Upper lobe of left lung (tissue), 4 donors: Measurements from ENCODE around the gene RBP5.

Source experiments
- CTCF ChIP-seq, 6 experiments: fragments of 450-650 bp in 4 of 6; fragments of 200-600 bp in 2 of 6; sonication (generic) in 2 of 6; IDR thresholded peaks; one replicate each; pipeline ENCODE4 v1.5.1; 2016 to 2019; ENCODE audit warnings: antibody characterized with exemption in 6 of 6
- POLR2A ChIP-seq, 4 donors: fragments of 450-650 bp; IDR thresholded peaks; one replicate each; pipeline ENCODE4 v1.5.1; 2016 to 2017; ENCODE audit warnings: antibody characterized with exemption in 4 of 4, mild to moderate bottlenecking in 2 of 4
- POLR2AphosphoS5 ChIP-seq, 2 donors: sonication (generic); formaldehyde crosslinking; IDR thresholded peaks; one replicate each; pipeline ENCODE4 v1.5.1; 2017; ENCODE audit warnings: antibody characterized with exemption in 2 of 2

GRCh38 chr12:7091171-7091570, 37.5 kb downstream of the RBP5 start:
- TF ChIP-seq CTCF (IDR thresholded peaks at IDR 0.05), result no peak
- TF ChIP-seq POLR2A (IDR thresholded peaks at IDR 0.05), result no peak
- TF ChIP-seq POLR2AphosphoS5 (IDR thresholded peaks at IDR 0.05), result no peak
